ENCODE results near the gene HAVCR2.

- TF ChIP-seq, protein P1, sequence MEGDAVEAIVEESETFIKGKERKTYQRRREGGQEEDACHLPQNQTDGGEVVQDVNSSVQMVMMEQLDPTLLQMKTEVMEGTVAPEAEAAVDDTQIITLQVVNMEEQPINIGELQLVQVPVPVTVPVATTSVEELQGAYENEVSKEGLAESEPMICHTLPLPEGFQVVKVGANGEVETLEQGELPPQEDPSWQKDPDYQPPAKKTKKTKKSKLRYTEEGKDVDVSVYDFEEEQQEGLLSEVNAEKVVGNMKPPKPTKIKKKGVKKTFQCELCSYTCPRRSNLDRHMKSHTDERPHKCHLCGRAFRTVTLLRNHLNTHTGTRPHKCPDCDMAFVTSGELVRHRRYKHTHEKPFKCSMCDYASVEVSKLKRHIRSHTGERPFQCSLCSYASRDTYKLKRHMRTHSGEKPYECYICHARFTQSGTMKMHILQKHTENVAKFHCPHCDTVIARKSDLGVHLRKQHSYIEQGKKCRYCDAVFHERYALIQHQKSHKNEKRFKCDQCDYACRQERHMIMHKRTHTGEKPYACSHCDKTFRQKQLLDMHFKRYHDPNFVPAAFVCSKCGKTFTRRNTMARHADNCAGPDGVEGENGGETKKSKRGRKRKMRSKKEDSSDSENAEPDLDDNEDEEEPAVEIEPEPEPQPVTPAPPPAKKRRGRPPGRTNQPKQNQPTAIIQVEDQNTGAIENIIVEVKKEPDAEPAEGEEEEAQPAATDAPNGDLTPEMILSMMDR (IDR thresholded peaks at IDR 0.05; ENCODE audit: poor library complexity): no peak
- TF ChIP-seq EZH2 (IDR thresholded peaks at IDR 0.05; ENCODE audit: borderline replicate concordance): no peak
Observed at GRCh38 chr5:157121709-157122108, 12.9 kb upstream of the HAVCR2 start.
